M059J (cell line): ENCODE measurements around the gene PARD6G. TPM values are rescaled to one million over a fixed set of nuclear protein-coding genes. Genes with fewer than 3 reads are reported as not detected.
"Not testable (repeated sequence)": the region's sequence is repeated elsewhere in the genome, so short reads cannot be mapped to it uniquely, and the experiment has no call there.

Experiments used
- DNase-seq: peaks from one replicate; pipeline ENCODE4 v3.0.0-alpha.2; 2012; ENCODE audit warnings: low read depth
- total RNA-seq: library from RNA; depleted of rRNA; stranded (reverse); fragments of >200 nt; shearing (Covaris generic); gene quantifications from 2 replicates; pipeline ENCODE4 v1.2.3, GENCODE V29; 2014; rRNA removed

The PARD6G gene
- total RNA-seq: 0.57 and 1.3 TPM in 2 replicates

GRCh38 chr18:80247393-80247841 lies at the start of gene PARD6G:
TSS of gene PARD6G (minus strand) at chr18:80247514. CDS start at chr18:80247348, 166 bp downstream.
- peak; percentile 54 for DNase-seq

GRCh38 chr18:80262241-80263033 lies 15.1 kb upstream of the PARD6G start:
- not testable (repeated sequence) for DNase-seq

- no peak for DNase-seq
These were observed 12.3 kb upstream of the PARD6G start for GRCh38 chr18:80259610-80260009.

- no peak for DNase-seq
These were observed 11.3 kb upstream of the PARD6G start for GRCh38 chr18:80258640-80259039.

GRCh38 chr18:80257579-80258543 lies 10.5 kb upstream of the PARD6G start:
- DNase-seq: peak; percentile 62

- no peak for DNase-seq
These were observed 7.7 kb upstream of the PARD6G start for GRCh38 chr18:80254971-80255500.

GRCh38 chr18:80253871-80254492 lies 6.7 kb upstream of the PARD6G start:
- no peak for DNase-seq

- no peak for DNase-seq
These were observed 5.9 kb upstream of the PARD6G start for GRCh38 chr18:80253236-80253635.

GRCh38 chr18:80252136-80252535 lies 4.8 kb upstream of the PARD6G start:
- DNase-seq: peak; percentile 45

GRCh38 chr18:80251700-80252099 lies 4.4 kb upstream of the PARD6G start:
- DNase-seq: peak; percentile 9

- DNase-seq: no peak
These were observed 3.5 kb upstream of the PARD6G start for GRCh38 chr18:80250740-80251364.

- DNase-seq: peak; percentile 53
These were observed 2.1 kb upstream of the PARD6G start for GRCh38 chr18:80249217-80250093.

GRCh38 chr18:80246445-80247392 lies 595 bp downstream of the PARD6G start:
- peak; percentile 21 for DNase-seq

- DNase-seq: no peak
These were observed 1.4 kb downstream of the PARD6G start for GRCh38 chr18:80245781-80246444.

GRCh38 chr18:80244956-80245730 lies 2.2 kb downstream of the PARD6G start:
- DNase-seq: no peak

GRCh38 chr18:80244167-80244566 lies 3.1 kb downstream of the PARD6G start:
- DNase-seq: no peak

GRCh38 chr18:80243204-80243603 lies 4.1 kb downstream of the PARD6G start:
- DNase-seq: no peak
